Medulla oblongata (tissue), 1 donor: ENCODE data around the gene PCSK5.
"Not testable (repeated sequence)": the region's sequence is repeated elsewhere in the genome, so short reads cannot be mapped to it uniquely, and the experiment has no call there.

Source experiments
- DNase-seq: peaks from one replicate; pipeline ENCODE4 v3.0.0-alpha.2; 2015; ENCODE audit errors: extremely low spot score

Gene PCSK5

GRCh38 chr9:76357555-76357954, 467.1 kb downstream of the PCSK5 start:
- DNase-seq = no peak

- DNase-seq = no peak
Measured at GRCh38 chr9:76358628-76359280, 468.3 kb downstream of the PCSK5 start.

- no peak for DNase-seq
Measured at GRCh38 chr9:76359365-76359764, 468.9 kb downstream of the PCSK5 start.

GRCh38 chr9:76359766-76360165, 469.3 kb downstream of the PCSK5 start:
- DNase-seq = no peak

DNA sequence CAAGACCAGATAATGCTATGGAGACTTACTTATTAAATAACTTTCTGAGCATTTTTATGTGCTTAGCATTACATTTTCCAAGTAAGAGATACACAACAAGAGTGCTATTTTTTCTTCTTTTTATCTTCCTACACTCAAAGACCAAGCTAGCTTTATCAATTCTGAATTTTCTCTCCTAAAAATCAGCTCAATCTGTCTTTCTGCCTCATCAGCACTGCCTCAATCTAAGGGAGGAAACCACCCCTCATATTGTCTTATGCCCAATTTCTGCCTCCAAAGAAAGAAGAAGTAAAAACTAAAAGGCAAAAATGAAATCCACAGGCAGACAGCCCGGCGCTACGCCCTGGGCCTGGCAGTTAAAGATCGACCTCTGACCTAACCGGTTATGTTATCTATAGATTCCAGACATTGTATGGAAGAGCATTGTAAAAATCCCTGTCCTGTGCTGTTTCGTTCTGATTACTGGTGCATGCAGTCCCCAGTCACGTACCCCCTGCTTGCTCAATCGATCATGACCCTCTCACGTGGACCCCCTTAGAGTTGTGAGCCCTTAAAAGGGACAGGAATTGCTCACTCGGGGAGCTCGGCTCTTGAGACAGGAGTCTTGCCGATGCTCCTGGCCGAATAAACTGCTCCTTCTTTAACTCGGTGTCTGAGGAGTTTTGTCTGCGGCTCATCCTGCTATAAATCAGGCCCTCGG, 472.0 kb downstream of the PCSK5 start:
- not testable (repeated sequence) for DNase-seq

DNA sequence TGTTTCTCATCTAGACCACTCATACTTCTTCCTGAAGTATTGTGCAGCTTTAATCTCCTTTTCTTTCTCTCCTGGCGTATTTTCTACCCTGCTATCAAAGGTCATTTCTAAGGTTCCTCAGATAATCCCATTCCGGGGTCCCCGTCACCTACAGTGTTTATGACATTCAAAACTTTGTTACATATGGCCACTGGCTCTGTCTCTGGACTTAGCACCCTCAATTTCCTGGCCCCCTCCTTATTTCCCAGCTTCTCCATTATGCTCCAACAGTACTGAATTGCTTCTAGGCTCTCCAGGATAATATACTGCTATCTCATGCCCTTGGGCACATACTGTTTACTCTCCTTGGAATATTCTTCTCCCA, 472.5 kb downstream of the PCSK5 start:
- no peak for DNase-seq

- no peak for DNase-seq
Measured at GRCh38 chr9:76365028-76365427, 474.6 kb downstream of the PCSK5 start.

- no peak for DNase-seq
Measured at GRCh38 chr9:76366275-76366674, 475.8 kb downstream of the PCSK5 start.

GRCh38 chr9:76369583-76369982, 479.1 kb downstream of the PCSK5 start:
- no peak for DNase-seq

GRCh38 chr9:76370396-76371023, 480.0 kb downstream of the PCSK5 start:
- DNase-seq = no peak

GRCh38 chr9:76371901-76372300, 481.4 kb downstream of the PCSK5 start:
- DNase-seq = no peak

GRCh38 chr9:76372336-76372735, 481.9 kb downstream of the PCSK5 start:
- DNase-seq = no peak

GRCh38 chr9:76373173-76373783, 482.8 kb downstream of the PCSK5 start:
- DNase-seq = peak; percentile 15

GRCh38 chr9:76373784-76374474, 483.5 kb downstream of the PCSK5 start:
- DNase-seq = no peak

DNA sequence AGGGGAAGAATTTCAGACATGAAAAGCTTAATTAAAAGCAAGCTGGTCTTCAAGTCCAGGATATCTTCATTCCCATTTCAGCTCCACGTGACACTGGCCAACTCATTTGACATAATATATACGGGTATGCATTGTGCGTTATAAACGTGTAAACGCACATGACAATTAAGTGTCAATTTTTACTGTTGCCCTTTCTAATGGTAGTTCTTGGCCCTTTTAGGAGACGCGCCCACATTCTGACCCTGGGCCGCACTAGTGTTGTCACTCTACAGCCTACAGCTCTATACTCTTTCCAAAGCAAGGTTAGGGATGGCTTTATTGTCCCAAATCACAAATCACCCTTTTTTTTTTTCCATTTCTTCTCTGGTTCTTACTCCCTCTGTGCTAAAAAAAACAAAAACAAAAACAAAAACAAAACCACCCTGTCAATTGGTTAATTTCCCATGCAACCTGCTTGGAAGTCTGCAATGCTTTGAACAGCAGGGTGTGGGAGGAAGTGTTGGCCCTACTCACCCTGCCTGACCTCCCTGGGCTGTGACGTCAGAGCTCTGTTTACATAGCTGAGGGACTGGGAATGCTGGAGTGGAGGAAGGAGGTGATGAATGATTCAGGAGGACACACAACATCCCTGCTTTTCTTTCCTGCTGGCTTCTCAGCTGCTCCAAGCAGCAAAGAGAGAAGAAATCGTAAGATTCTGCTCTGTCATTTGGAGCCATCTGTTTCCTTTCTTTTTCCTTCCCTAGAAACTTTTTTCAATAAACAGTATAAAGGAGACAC, 484.5 kb downstream of the PCSK5 start:
- DNase-seq = no peak

GRCh38 chr9:76377791-76378190, 487.3 kb downstream of the PCSK5 start:
- DNase-seq = no peak

- DNase-seq = no peak
Measured at GRCh38 chr9:76378367-76379073, 488.0 kb downstream of the PCSK5 start.

GRCh38 chr9:76379494-76379893, 489.0 kb downstream of the PCSK5 start:
- no peak for DNase-seq

DNA sequence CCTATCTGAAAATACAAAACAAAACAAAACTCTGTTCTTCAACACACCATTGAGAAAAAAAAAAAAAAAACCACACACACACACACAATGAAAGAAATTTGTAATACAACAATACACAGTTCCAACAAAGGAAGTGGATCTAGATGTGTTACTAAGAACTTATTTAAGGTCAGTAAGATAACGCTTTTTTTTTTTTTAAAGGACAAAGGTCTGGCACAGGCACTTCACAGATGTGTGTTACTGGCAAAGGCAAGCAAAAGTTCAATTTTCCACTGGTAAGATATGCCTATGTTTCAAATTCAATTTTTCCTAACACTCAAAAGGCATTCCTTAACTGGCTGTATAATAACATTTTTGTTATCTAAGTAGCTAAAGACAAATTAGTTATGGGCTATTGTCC, 500.2 kb downstream of the PCSK5 start:
- no peak for DNase-seq

GRCh38 chr9:76394195-76394959, 503.9 kb downstream of the PCSK5 start, which contains the start of gene RFK:
Gene RFK (minus strand): TSS chr9:76394426. CDS start chr9:76394171, 255 bp downstream.
- DNase-seq = peak; percentile 93
